ENCODE measurements around the gene GDA.
"Not testable (repeated sequence)": the region's sequence is repeated elsewhere in the genome, so short reads cannot be mapped to it uniquely, and the experiment has no call there.

GDA gene

DNA sequence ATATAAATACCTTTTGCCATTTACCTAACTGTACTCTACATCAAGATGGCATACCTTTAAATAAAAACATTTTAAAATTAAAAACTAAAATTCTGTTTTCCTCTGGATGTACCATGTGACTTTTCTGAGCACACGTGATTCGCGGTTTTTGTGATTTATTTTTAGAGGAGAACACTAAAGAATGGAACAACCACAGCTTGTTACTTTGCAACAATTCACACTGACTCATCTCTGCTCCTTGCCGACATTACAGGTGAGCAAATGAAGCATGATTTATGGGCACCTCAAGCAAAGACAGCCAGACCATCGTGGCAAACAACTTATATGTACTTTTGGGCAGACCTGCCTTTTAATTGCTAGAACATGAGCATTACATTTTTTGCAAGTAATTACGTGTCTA lies 61.3 kb downstream of the GDA start:
- DNase-seq (ENCODE audit: low read depth): no peak

DNA sequence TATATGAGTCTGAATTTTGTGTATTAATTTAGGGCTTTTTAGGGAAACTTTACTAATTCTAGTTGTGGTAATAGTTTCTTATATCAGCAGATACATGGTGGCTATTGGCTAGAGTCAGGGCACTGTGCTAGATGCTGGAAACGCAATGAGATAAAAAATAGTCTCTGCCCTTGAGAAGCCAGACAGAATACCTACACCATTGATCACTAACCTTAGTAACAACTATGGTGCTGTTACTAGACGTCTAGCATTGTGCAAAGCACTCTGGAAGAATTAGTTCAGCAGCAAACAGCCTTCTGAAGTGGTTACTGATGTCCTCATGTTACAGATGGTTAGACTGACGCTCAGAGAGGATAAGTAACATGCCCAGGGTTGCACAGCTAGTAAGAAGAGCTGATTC lies 61.8 kb downstream of the GDA start:
- DNase-seq (ENCODE audit: low read depth): no peak

DNA sequence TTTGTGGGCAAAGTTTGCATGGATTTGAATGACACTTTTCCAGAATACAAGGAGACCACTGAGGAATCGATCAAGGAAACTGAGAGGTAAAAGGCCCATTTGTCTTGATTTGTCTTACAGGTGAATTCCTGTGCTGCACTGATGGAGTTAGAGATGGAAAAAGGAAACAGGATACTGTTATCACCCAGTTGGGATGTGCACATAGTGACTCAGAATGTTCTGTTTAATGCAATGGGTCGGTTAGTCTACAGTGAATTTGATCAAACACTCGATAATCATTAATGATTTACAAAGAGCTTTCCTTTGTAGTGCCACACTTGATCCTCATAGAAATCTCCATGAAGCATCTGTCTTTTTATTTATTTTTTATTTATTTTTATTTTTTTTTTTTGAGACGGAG lies 64.7 kb downstream of the GDA start:
- no peak for DNase-seq (ENCODE audit: low read depth)

DNA sequence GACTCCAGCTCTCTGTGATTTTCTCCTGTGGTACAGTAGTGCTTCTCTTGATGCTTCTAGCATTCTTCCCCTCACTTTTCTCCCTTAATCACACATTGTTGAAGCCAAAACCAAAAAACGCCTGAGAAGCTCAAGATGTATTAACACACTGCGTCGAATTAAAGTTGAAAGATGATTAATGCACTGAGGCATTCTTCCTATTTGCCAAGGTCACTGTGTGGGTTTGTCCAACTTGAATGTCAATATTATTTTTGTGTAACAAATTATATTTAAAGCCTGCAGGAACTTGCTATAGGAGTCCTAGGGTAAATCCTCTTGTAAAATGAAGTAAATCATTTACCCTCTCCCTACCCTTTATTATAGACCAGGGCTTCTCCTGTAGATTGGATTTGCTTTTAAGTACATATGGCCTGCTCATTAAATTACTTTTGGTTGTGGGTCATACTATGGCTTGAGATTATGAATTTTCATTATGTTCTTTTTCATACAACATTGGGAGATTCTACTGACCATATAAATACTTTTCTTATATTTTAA lies 68.1 kb downstream of the GDA start:
- DNase-seq (ENCODE audit: low read depth): no peak

DNA sequence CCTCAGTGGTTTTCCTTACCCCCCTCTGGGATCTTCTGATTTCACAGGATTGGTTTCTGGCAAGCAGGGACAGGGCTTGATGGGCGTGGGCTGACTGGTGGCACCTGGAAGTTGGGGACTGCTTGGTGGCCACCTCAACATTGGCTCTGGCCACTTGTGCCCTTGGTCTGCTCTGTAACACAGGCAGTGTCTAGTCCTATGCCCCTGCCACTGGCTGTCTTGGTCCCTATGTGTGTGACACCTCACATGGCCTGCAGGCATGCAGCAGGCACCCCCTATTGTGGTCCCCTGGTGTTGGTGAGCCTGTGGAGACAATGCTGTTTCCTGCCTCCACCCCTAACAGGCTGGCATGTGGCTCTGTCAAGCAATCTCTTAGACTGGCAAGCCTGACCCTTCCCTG lies 71.3 kb downstream of the GDA start:
- no peak for DNase-seq (ENCODE audit: low read depth)

DNA sequence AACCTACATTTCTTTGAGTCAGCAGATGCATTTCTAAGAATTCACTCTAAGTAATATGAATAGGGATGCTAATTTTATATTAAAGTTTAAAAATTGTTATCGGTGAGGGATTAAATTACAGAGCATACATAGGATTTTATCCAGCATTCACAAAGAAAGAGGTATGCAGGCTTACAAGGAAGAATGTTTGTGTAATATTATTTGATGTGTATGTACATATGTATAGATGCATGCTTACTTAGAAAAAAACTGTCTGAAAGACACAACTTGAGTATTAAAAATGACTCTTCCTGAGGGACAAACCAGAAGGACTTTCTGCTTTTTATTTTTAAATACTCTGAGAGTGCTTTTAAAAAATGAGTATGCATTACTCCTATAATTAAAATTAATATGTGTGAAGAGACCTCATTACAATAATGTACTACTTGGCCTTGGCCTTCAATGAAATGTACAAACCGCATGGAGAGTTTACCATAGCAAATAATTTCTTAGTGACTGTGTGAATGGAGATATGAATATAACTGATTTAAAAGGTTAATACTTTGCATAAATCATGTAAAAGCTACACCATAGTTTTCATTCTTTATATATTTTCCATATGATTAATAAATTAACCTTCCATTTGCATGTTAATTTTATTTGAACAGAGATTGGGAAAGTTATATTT lies 77.0 kb downstream of the GDA start:
- no peak for DNase-seq (ENCODE audit: low read depth)

DNA sequence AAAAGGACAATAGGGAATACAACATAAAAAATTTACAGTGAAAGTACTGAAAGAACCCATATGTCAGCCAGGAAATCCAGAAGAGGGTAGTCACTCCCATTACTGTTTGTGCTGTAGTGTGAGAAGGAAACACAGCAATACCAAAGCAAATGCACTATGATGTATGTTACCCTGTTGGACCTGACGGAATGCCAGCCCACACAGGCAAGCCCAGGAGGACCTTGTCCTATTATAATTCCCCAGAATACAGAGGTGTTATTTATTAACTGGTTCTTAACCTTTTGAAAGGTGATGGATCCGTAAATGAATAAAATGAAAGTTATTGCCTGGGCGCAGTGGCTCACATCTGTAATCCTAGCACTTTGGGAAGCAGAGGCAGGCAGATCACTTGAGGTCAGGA lies 79.0 kb downstream of the GDA start:
- no peak for DNase-seq (ENCODE audit: low read depth)

DNA sequence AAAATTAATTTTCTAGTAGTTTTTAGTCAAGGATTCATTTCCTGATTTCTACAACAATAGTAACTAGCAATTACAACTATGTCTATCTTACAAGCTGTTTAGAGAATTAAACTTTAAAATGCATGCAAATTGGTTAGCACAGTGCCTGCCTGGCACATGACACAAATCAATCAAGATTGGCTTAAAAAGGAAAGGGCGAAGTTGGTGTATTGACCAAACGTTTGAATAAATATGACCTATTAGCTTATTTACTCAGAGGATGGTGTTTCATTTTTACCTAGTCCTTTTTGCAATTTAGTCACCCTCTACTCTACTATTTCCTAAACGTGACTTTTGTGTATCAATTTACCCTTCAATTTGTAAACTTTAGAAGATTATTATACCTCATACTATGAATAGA lies 83.5 kb downstream of the GDA start:
- no peak for DNase-seq (ENCODE audit: low read depth)

DNA sequence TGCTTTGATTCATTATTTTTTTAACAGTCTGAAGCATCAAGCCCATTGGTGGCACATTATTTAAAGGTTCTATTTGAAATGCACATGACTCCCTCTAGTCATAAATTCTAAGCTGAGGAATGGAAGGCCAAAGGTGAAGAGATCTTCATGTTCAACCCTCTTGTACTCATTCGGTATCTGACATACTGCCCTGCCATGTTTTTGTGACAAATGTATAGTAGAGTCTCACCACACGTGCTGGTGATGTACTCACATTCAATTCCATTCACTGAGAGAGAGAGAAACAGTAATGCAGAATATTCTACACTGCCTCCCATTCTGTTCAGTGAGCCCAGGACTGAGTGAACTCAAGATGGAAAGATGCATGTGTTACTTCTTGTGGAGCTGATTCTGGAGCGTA lies 98.3 kb downstream of the GDA start:
- no peak for DNase-seq (ENCODE audit: low read depth)

DNA sequence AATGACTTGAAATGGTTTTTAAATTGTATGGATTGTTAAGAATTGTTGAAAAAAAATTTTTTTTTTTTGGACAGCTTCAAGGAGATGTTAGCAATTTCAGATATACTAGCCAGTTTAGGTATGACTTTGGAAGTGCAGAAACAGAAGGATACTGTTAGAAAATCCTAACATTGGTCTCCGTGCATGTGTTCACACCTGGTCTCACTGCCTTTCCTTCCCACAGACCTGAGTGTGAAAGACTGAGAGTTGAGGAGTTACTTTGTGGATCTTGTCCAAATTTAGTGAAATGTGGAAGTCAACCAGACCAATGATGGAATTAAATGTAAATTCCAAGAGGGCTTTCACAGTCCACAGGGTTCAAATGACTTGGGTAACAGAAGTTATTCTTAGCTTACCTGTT lies 102.3 kb downstream of the GDA start:
- DNase-seq (ENCODE audit: low read depth): no peak

DNA sequence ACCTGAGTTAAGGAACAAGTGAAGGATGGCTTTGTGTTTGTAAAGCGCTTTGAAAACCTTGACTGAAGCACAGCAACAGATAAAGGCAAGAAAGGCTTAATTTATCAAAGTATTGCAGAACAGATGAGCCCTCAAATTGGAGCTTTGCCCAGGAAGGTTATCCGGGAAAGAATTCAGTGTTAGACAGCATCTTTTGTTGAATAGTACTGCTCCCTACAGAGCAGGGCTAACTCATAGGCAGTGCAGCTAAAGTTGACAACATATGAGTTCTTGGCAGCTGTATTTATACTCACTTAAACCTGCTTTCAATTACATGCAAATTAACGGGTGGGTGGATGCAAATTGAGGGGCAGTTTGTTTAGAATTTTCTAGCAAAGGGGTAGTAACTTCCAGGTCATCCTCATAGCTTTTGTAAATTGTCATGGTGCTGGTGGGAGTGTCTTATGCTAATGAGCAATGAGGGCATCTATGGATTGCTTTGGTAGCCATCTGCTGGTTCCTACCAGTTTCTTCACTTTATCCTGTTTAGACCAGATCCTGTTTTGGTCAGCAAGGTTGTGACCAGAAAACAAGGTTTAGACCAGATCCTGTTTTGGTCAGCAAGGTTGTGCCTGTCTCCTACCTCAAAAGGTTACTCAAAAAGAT lies 105.8 kb downstream of the GDA start:
- DNase-seq (ENCODE audit: low read depth): no peak

DNA sequence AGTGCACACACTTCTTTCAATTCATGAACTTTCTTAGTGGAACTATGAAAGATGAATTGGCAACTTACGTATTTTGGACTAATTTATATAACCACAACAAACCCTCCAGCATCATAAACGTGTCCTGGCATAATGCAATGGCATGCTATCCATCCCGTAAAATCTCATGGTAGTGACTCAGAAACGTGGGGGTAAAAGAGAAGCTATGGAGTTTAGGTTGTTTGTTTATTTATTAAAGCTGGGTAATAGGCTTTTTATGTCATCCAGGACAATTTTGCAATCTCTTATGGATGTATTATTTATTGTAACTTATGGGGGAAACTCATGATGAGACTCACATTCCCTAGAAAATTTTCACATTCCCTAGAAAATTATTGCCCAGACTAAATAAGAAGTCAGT lies 106.3 kb downstream of the GDA start:
- DNase-seq (ENCODE audit: low read depth): no peak

DNA sequence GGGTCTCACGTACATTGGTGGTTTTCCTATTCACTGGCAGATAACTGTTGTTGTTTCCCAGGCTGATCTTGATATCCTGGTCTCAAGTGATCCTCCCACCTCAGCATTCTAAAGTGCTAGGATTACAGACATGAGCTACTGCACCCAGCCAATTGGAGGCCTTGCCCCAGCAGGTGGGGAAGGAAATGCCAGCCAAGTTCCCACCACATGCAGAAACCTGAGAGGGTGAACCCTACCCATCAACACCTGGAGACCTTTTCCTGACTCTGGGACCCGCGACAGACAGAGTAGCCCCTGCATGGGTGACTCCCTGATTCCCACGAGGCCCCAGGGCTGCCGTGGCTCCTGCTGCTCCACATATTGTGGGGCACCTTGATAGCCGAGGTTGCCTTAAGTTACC lies 107.7 kb downstream of the GDA start:
- DNase-seq (ENCODE audit: low read depth): no peak

DNA sequence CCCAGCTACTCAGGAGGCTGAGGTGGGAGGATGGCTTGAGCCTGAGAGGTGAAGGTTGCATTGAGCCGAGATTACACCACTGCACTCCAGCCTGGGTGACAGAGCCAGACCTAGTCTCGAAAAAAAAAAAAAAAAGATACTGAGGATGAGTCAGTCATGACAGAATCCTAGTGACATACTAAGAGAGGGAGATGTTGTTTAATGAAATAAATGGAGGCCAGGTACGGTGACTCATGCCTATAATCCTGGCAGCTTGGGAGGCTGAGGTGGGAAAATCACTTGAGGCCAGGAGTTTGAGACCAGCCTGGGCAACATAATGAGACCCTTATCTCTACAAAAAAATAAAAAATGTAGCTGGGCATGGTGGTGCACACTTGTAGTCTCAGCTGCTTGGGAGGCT lies 108.6 kb downstream of the GDA start:
- no peak for DNase-seq (ENCODE audit: low read depth)

DNA sequence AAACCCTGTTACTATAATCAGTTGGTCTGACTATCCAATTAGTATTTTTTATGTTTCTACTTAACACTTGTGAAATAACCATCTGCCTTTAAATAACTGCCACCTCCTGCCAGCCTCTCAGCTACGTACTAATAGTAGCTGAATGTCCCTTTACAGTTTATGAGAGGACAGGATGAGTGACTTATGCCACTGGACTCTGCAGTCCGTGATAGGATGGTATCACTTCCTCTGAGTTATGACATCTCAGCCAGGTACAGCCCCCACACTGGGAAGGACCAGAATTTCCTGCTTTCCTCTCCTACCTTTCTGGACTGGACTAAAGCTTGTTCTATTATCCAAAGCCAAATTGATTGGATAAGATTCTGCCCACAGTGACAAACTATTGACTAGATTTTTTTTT lies 112.8 kb downstream of the GDA start:
- DNase-seq (ENCODE audit: low read depth): no peak

DNA sequence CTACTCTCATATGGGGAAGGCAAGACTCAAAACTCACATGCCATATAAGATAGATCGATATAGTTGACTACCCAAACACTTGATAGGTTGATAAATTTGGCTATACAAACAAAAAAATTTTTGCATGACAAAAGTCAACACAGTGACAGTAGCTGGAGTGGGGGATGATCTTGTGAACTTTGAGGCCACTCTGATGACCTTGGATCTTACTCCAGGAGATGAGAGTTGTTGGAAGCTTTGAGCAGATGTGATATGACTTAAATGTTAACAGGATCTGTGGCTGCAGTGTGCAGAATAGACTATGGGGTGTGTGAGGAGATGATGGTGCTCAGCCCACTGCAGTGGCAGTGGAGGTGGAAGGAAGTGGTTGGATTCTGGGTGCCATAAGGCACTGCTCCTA lies 114.3 kb downstream of the GDA start:
- no peak for DNase-seq (ENCODE audit: low read depth)

DNA sequence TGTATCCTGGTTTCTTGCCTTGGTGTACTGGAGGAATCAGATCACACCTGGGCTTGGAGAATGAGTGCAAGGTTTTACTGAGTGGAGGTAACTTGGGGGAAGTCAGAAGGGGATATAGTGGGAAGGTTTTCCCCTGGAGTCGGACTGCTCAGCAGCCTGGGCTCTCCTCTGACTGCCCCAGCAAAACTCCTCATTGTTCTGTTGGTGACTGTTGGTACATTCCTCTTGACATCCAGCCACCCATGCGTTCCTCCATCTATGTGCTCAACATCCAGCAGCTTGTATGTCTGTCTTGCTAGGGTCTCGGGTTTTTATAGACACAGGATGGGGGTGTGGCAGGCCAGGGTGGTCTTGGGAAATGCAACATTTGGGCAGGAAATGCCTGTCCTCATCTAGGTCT lies 119.7 kb downstream of the GDA start:
- no peak for DNase-seq (ENCODE audit: low read depth)

DNA sequence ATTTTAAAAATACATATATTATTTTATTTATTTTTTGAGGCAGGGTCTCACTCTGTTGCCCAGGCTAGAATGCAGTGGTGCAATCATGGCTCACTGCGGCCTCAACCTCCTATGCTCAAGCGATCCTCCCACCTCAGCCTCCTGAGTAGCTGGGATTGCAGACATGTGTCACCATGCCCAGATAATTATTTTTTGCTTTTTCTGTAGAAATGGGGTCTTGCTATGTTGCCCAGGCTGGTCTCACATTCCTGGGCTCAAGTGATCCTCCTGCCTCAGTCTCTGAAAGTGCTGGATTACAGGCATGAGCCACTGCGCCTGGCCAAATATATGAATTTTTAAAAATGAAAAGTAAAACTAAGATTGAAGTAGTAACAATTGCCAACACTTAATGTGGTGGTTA lies 121.1 kb downstream of the GDA start:
- DNase-seq (ENCODE audit: low read depth): not testable (repeated sequence)

DNA sequence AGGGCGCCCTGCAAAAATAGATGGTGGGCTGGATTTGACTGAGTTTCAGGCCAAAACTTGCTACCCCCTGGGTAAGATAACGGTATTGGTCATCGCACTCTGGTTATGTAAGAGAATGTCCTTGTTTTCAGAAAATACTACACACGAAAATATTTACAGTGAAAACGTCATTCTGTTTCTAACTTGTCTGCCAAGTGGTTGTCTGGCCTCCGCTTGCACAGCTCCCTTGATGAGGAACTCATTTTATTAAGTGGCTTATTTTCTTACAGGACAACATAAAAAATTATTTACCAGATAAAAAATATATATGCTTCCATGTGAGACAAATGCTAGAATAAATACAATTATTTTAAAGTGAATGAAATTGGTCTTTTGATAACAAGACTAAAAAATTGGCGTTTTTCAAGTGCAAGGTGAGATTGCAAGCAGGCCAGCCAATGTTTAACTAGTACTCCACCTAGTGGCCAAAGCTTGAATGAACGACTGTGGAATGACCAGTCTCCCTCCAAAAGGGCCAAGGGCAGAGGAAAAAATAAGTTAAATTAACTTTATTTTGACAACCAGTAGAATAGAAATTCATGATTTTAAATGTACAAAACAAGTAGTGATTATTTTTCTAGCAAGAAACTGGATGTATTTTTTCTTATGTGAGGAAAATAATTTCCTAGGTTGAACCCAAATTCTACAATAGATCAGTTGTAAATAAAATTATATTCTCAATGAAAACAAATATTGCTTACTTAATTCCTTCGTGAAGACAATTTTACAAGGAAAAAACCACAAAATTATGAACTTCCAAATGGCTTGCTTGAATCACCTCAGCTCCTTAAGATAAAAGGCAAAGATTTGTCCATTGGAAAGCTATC lies 122.6 kb downstream of the GDA start:
- DNase-seq (ENCODE audit: low read depth): no peak

DNA sequence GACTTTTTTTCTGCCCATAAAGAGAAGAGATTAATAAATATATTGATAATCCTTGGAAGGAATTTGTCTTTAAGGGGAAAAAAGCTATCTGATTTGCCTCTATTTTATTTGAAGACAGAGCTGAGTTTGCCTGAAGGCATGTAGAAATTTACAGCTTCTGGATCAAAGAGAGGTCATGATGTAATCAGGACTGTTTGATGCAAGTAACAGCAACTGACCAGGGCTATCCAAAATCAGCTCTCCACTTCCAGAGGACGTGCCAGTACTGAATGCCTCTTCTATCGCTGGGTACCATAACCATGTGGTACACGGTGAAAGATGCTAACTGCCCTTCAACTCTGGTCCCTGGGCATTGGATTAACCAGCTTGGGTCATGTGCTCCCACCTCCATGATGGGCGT lies 125.2 kb downstream of the GDA start:
- no peak for DNase-seq (ENCODE audit: low read depth)

DNA sequence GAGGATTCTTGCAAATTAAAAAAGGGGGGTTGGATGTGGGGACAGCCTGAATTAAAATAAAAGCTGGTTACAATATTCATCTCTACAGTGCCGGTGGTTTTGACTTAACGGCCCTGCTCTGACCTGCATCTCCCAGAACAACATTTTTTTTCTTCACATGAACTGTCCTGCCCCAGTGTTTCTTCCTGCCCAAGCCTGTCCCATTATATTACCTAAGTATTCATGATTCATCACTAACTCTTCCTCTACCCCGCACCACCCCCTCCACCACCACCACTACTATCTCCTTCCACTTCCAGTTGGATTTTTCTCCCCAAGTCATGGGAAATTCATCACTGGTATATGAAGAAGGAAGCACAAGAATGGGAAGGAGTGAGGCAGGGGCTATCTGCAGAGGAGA lies 125.7 kb downstream of the GDA start:
- DNase-seq (ENCODE audit: low read depth): no peak

DNA sequence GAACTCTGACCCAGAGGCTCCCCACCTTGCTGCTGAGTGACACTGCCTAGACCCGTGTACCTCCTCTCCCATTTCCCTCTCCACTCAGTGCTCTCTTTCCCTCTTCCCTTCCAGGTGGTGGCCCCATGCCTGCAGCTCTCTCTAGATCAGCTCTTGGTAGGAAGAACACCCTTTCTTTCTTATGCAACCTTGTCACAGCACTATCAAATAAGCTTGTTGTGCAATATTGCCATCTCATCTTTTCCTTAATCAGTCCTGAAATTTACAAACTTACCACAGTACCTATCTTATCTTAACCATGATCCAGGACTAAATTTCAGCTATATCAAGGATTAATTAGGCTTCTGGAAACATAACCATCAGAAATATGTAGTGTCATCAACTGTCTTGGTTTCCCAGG lies 127.2 kb downstream of the GDA start:
- DNase-seq (ENCODE audit: low read depth): no peak

DNA sequence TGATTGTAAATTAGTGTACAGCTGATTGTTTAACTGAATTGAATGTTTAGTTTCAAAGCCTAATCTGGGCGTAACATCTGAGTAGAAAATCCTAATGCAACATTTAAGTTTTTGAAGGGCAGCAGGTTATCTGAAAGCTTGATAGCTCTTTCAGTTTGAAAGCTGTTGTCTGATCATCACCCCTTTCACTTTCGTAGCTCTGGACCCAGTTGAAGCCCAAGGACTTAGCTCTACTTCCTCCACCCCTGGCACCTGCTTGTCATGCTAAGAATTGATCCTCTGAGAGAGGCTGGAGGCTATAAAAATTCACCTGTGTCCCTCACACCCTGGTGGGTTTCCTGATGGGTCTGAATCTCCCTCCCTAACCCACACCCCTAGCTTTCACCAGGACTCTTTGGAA lies 129.7 kb downstream of the GDA start:
- DNase-seq (ENCODE audit: low read depth): no peak

Measured in stimulated activated CD8-positive, alpha-beta memory T cell treated with anti-CD3 and anti-CD28 coated beads, Interleukin-15, amount 100 ng/mL, for 24 hours (primary cell).